C4-2B (cell line): ENCODE measurements around the gene STAT5A.

Experiments
- ZFX ChIP-seq: fragments of 450-650 bp; IDR thresholded peaks from 2 replicates; pipeline ENCODE4 v1.6.1; 2017
- TF ChIP-seq, protein P1 (sequence below): fragments of 450-650 bp; conservative IDR thresholded peaks from 2 replicates; pipeline ENCODE4 v1.5.1; 2017; ENCODE audit warnings: mild to moderate bottlenecking

DNA sequence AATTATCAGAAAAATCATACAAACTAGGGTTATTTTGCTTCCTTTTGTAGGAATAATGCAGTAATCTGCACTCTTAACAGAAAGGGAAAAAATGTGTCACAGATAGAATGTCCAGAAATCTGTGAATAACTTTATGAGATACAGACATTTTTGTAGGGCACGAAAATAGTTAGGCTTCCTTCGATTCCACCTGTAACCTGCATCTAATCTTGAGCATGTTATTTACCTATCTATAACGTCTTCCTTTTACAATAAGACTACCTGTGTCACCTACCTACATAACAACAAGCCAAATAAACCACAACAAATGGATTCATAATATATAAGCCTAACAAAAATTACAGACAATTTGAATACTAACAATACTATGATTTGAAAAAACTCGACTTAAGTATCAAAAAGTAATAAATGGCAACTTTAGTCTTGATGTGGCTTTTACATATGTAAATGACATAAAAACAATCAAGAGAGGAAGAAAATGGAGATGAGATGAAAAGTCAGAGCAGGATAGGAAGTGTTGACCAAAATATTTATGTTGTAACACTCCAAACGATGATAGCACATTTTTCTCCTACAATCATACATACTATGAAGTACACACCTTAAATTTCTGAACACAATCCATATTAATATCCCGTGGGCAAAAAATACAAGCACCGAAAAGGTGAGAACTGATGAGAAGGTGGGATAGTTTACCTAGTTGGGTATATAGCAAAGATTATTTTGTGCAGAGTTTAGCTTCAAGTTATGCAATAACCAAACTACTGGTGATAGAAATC lies 14.6 kb upstream of the STAT5A start:
- TF ChIP-seq, protein P1, sequence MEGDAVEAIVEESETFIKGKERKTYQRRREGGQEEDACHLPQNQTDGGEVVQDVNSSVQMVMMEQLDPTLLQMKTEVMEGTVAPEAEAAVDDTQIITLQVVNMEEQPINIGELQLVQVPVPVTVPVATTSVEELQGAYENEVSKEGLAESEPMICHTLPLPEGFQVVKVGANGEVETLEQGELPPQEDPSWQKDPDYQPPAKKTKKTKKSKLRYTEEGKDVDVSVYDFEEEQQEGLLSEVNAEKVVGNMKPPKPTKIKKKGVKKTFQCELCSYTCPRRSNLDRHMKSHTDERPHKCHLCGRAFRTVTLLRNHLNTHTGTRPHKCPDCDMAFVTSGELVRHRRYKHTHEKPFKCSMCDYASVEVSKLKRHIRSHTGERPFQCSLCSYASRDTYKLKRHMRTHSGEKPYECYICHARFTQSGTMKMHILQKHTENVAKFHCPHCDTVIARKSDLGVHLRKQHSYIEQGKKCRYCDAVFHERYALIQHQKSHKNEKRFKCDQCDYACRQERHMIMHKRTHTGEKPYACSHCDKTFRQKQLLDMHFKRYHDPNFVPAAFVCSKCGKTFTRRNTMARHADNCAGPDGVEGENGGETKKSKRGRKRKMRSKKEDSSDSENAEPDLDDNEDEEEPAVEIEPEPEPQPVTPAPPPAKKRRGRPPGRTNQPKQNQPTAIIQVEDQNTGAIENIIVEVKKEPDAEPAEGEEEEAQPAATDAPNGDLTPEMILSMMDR, result no peak
- TF ChIP-seq ZFX, result no peak
